ENCODE results near the gene LDLRAD4.

DNA sequence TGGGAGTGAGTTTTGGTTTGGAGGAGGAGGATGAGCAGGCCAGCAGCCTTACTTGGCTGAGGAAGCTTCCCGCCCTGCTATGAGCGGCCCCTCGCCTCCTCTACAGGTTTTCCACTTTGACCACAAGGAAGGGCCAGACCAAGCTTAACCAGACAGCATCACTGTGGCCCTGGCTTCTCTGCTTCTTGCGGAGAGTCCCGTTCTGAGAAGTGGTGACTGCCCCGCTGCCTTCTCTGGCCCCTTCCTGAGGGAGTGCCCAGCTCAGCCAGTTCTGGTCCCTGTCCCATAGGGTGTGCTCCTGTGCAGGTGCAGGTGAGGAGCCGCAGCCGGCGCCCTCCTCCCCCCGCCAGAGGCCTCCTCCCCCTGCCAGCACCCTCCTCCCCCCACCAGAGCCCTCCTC, 406.8 kb downstream of the LDLRAD4 start:
- TF ChIP-seq CTCF (IDR thresholded peaks at IDR 0.05) = no peak
- TF ChIP-seq POLR2A (IDR thresholded peaks at IDR 0.05) = no peak
